Measurements from ENCODE around the gene N4BP2.

GRCh38 chr4:40195182-40196177 lies 138.8 kb downstream of the N4BP2 start:
- TF ChIP-seq ATF2 (tag by site-specific recombination; IDR thresholded peaks at IDR 0.05; ENCODE audit: low read depth), result no peak
- TF ChIP-seq, protein P1, sequence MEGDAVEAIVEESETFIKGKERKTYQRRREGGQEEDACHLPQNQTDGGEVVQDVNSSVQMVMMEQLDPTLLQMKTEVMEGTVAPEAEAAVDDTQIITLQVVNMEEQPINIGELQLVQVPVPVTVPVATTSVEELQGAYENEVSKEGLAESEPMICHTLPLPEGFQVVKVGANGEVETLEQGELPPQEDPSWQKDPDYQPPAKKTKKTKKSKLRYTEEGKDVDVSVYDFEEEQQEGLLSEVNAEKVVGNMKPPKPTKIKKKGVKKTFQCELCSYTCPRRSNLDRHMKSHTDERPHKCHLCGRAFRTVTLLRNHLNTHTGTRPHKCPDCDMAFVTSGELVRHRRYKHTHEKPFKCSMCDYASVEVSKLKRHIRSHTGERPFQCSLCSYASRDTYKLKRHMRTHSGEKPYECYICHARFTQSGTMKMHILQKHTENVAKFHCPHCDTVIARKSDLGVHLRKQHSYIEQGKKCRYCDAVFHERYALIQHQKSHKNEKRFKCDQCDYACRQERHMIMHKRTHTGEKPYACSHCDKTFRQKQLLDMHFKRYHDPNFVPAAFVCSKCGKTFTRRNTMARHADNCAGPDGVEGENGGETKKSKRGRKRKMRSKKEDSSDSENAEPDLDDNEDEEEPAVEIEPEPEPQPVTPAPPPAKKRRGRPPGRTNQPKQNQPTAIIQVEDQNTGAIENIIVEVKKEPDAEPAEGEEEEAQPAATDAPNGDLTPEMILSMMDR (tag by site-specific recombination; IDR thresholded peaks at IDR 0.05), result no peak
- TF ChIP-seq ZNF585B (tag by site-specific recombination; IDR thresholded peaks at IDR 0.05), result no peak
- no peak for TF ChIP-seq SP2 (tag by site-specific recombination; IDR thresholded peaks at IDR 0.05)
- TF ChIP-seq REPIN1 (tag by site-specific recombination; IDR thresholded peaks at IDR 0.05; ENCODE audit: low read depth), result no peak
- TF ChIP-seq, protein P2, sequence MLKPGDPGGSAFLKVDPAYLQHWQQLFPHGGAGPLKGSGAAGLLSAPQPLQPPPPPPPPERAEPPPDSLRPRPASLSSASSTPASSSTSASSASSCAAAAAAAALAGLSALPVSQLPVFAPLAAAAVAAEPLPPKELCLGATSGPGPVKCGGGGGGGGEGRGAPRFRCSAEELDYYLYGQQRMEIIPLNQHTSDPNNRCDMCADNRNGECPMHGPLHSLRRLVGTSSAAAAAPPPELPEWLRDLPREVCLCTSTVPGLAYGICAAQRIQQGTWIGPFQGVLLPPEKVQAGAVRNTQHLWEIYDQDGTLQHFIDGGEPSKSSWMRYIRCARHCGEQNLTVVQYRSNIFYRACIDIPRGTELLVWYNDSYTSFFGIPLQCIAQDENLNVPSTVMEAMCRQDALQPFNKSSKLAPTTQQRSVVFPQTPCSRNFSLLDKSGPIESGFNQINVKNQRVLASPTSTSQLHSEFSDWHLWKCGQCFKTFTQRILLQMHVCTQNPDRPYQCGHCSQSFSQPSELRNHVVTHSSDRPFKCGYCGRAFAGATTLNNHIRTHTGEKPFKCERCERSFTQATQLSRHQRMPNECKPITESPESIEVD (tag by site-specific recombination; IDR thresholded peaks at IDR 0.05), result no peak
- no peak for TF ChIP-seq ZNF335 (tag by site-specific recombination; conservative IDR thresholded peaks at IDR 0.05)
- TF ChIP-seq ZNF239 (tag by site-specific recombination; IDR thresholded peaks at IDR 0.05), result no peak
- no peak for TF ChIP-seq ZSCAN30 (tag by site-specific recombination; IDR thresholded peaks at IDR 0.05)
- TF ChIP-seq, protein P3, sequence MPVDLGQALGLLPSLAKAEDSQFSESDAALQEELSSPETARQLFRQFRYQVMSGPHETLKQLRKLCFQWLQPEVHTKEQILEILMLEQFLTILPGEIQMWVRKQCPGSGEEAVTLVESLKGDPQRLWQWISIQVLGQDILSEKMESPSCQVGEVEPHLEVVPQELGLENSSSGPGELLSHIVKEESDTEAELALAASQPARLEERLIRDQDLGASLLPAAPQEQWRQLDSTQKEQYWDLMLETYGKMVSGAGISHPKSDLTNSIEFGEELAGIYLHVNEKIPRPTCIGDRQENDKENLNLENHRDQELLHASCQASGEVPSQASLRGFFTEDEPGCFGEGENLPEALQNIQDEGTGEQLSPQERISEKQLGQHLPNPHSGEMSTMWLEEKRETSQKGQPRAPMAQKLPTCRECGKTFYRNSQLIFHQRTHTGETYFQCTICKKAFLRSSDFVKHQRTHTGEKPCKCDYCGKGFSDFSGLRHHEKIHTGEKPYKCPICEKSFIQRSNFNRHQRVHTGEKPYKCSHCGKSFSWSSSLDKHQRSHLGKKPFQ (tag by site-specific recombination; IDR thresholded peaks at IDR 0.05), result no peak
- no peak for TF ChIP-seq ZNF426 (tag by site-specific recombination; IDR thresholded peaks at IDR 0.05)

All from HEK293 (cell line).